Measurements from ENCODE around the gene VPS13A. TPM values are rescaled to one million over a fixed set of nuclear protein-coding genes. Genes with fewer than 3 reads are reported as not detected.

The VPS13A gene
- total RNA-seq, 1 experiment from 2014 or later: 14.3 TPM

DNA sequence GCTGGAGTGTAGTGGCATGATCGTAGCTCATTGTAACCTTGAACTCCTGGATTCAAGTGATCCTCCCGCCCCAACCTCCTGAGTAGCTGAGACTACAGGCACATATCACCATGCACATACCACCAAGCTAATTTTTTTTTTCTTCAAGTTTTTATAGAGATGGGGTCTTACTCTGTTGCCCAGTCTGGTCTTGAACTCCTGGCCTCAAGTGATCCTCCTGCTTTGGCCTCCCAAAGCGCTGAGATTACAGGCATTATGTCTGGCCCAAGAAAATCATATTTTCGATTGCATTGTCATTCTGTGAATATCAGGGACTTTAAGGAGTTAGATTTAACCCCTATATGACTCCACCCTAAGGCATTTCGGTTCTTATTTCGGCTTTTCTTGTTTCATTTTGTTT is 116.6 kb downstream of the VPS13A start:
- no peaks in the 10 kb centered on the region for H3K27me3 Mint-ChIP-seq (ENCODE audit: insufficient read depth, unreplicated experiment)
- TF ChIP-seq, protein P1, sequence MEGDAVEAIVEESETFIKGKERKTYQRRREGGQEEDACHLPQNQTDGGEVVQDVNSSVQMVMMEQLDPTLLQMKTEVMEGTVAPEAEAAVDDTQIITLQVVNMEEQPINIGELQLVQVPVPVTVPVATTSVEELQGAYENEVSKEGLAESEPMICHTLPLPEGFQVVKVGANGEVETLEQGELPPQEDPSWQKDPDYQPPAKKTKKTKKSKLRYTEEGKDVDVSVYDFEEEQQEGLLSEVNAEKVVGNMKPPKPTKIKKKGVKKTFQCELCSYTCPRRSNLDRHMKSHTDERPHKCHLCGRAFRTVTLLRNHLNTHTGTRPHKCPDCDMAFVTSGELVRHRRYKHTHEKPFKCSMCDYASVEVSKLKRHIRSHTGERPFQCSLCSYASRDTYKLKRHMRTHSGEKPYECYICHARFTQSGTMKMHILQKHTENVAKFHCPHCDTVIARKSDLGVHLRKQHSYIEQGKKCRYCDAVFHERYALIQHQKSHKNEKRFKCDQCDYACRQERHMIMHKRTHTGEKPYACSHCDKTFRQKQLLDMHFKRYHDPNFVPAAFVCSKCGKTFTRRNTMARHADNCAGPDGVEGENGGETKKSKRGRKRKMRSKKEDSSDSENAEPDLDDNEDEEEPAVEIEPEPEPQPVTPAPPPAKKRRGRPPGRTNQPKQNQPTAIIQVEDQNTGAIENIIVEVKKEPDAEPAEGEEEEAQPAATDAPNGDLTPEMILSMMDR (IDR thresholded peaks at IDR 0.05; ENCODE audit: insufficient read depth in 1 of 2, low read depth in 1 of 2, low read length in 1 of 2, severe bottlenecking in 1 of 2, unreplicated experiment in 1 of 2): no peak
- H3K4me3 Mint-ChIP-seq (ENCODE audit: unreplicated experiment): no peak overlapping the region
- no peaks in the 10 kb centered on the region for H3K36me3 Mint-ChIP-seq (ENCODE audit: insufficient read depth, unreplicated experiment)
- ChIA-PET POLR2A (no interaction called here), CTCF (no interaction called here)
- H3K36me3 ChIP-seq (ENCODE audit: control insufficient read depth, insufficient read depth, low read length): no peaks in the 10 kb centered on the region
- no peak overlapping the region for H3K4me3 ChIP-seq (ENCODE audit: low read depth, low read length)
- H3K4me1 ChIP-seq: no peaks in the 10 kb centered on the region
- intact Hi-C loops (cut with micrococcal nuclease; ENCODE audit: unreplicated experiment): no loop called here
- no peaks in the 10 kb centered on the region for H3K9me3 ChIP-seq
- no peak for DNase-seq
- BruUV-seq (replicated peaks): no TSS peak
- no peaks in the 10 kb centered on the region for H3K9me3 Mint-ChIP-seq (ENCODE audit: unreplicated experiment)
- no peak overlapping the region for H3K27ac Mint-ChIP-seq (ENCODE audit: unreplicated experiment)
- peaks cover 6% of the 10 kb centered on the region for H3K4me1 Mint-ChIP-seq (ENCODE audit: low read depth, unreplicated experiment)
- no peaks in the 10 kb centered on the region for H3K27me3 ChIP-seq (replicated peaks; ENCODE audit: control insufficient read depth, insufficient read depth, low read length)

DNA sequence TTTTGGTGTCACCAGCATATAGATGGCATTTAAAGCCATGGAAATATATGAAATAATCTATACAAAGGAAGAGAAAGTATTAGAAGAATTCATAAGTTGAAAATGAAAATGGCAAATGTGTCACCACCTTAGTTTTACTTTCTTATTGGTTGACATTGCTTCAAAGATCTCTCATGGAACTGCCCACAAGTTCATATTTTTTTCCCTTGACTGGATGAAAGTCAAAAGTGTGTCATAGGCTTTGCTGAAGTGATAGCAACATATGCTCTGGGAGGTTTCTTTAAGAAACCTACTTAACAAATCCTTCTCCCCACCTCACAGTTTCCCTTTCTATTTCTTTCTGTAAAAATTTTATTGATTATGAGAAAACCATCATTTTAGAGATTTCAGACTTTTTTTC is 127.2 kb downstream of the VPS13A start:
- BruUV-seq (replicated peaks): no TSS peak
- Mint-ChIP-seq H3K9me3 (ENCODE audit: unreplicated experiment) (no peaks in the 10 kb centered on the region), H3K36me3 (ENCODE audit: insufficient read depth, unreplicated experiment) (no peaks in the 10 kb centered on the region), H3K27ac (ENCODE audit: unreplicated experiment) (no peak overlapping the region), H3K4me1 (ENCODE audit: low read depth, unreplicated experiment) (no peaks in the 10 kb centered on the region), H3K4me3 (ENCODE audit: unreplicated experiment) (no peak overlapping the region), H3K27me3 (ENCODE audit: insufficient read depth, unreplicated experiment) (no peaks in the 10 kb centered on the region)
- ChIA-PET POLR2A (no interaction called here), CTCF (no interaction called here)
- intact Hi-C loops (cut with micrococcal nuclease; ENCODE audit: unreplicated experiment): no loop called here
- Histone ChIP-seq H3K27me3 (replicated peaks; ENCODE audit: control insufficient read depth, insufficient read depth, low read length) (no peaks in the 10 kb centered on the region), H3K4me1 (no peaks in the 10 kb centered on the region), H3K36me3 (ENCODE audit: control insufficient read depth, insufficient read depth, low read length) (no peaks in the 10 kb centered on the region), H3K9me3 (no peaks in the 10 kb centered on the region), H3K4me3 (ENCODE audit: low read depth, low read length) (no peak overlapping the region)
- no peak for DNase-seq
- TF ChIP-seq, protein P1 (IDR thresholded peaks at IDR 0.05; ENCODE audit: insufficient read depth in 1 of 2, low read depth in 1 of 2, low read length in 1 of 2, severe bottlenecking in 1 of 2, unreplicated experiment in 1 of 2): no peak

DNA sequence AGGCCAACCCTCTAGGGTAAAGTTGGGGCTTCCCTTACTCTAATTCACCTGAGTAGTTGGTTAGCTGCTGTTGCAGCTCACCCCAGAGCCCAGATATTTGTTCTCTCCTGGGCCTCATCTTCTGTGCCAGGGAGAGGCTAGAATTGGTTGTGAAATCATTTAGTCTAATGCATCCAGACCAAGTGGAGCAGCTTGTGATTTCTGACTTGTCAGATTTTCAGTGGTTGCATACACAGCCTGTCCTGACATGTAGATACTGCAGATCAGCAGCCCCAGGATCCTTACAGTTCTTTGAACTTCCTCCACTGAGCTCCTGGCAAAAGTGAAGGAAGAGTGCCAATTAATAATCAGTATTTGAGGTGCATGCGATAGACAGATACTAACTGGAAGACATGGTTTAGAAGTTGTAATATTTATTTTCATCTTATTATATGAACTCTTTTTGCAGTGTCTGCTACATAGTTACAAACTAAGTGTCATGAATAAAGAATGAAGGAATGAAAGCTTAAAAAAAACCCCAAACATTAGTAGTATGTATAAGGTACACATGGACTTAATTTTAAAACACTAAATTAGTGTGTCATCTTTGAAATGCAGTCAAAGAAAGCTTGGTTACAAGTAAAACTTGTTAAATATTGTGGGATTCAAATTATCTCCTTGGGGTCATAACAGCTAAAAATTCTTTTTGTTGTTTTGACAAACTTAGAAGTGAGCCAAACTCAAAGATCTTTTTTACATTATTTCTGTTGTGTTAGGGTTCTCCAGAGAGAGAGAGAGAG is 128.5 kb downstream of the VPS13A start:
- no peaks in the 10 kb centered on the region for H3K4me1 Mint-ChIP-seq (ENCODE audit: low read depth, unreplicated experiment)
- no peaks in the 10 kb centered on the region for H3K36me3 ChIP-seq (ENCODE audit: control insufficient read depth, insufficient read depth, low read length)
- no peak overlapping the region for H3K27ac Mint-ChIP-seq (ENCODE audit: unreplicated experiment)
- no peaks in the 10 kb centered on the region for H3K27me3 ChIP-seq (replicated peaks; ENCODE audit: control insufficient read depth, insufficient read depth, low read length)
- H3K9me3 ChIP-seq: no peaks in the 10 kb centered on the region
- BruUV-seq (replicated peaks): no TSS peak
- DNase-seq: no peak
- ChIA-PET CTCF (no interaction called here), POLR2A (no interaction called here)
- intact Hi-C loops (cut with micrococcal nuclease; ENCODE audit: unreplicated experiment): no loop called here
- no peak overlapping the region for H3K4me3 Mint-ChIP-seq (ENCODE audit: unreplicated experiment)
- H3K4me1 ChIP-seq: no peaks in the 10 kb centered on the region
- H3K27me3 Mint-ChIP-seq (ENCODE audit: insufficient read depth, unreplicated experiment): no peaks in the 10 kb centered on the region
- H3K36me3 Mint-ChIP-seq (ENCODE audit: insufficient read depth, unreplicated experiment): no peaks in the 10 kb centered on the region
- H3K9me3 Mint-ChIP-seq (ENCODE audit: unreplicated experiment): no peaks in the 10 kb centered on the region
- TF ChIP-seq, protein P1 (IDR thresholded peaks at IDR 0.05; ENCODE audit: insufficient read depth in 1 of 2, low read depth in 1 of 2, low read length in 1 of 2, severe bottlenecking in 1 of 2, unreplicated experiment in 1 of 2): no peak
- H3K4me3 ChIP-seq (ENCODE audit: low read depth, low read length): no peak overlapping the region
